Measurements from ENCODE around the gene TTBK1.

- TF ChIP-seq POLR2A (IDR thresholded peaks at IDR 0.05; ENCODE audit: low read depth, low read length) (no peak), CHD1 (IDR thresholded peaks at IDR 0.05; ENCODE audit: low read depth, low read length) (no peak), CTCF (conservative IDR thresholded peaks at IDR 0.05; ENCODE audit: low read depth, low read length) (no peak), SMC3 (IDR thresholded peaks at IDR 0.05; ENCODE audit: low read depth, low read length) (no peak), BHLHE40 (IDR thresholded peaks at IDR 0.05; ENCODE audit: low read depth, low read length) (no peak), USF2 (IDR thresholded peaks at IDR 0.05; ENCODE audit: low read depth, low read length) (no peak), RCOR1 (IDR thresholded peaks at IDR 0.05; ENCODE audit: insufficient replicate concordance, low read length) (no peak)
Measured at GRCh38 chr6:43253401-43253800, 10.1 kb downstream of the TTBK1 start.
